Pulmonary artery endothelial cell (primary cell): ENCODE measurements around the gene GNPDA1. TPM values are rescaled to one million over a fixed set of nuclear protein-coding genes. Genes with fewer than 3 reads are reported as not detected.
"Not testable (repeated sequence)": the region's sequence is repeated elsewhere in the genome, so short reads cannot be mapped to it uniquely, and the experiment has no call there.

Experiments
- DNase-seq: peaks from one replicate; pipeline ENCODE4 v3.0.0-alpha.2; 2011; ENCODE audit warnings: low read depth, low spot score
- total RNA-seq: library from RNA; depleted of rRNA; stranded (reverse); fragments of >200 nt; gene quantifications from 2 replicates; pipeline ENCODE4 v1.2.3, GENCODE V29; 2014

The GNPDA1 gene
- 46.5 and 63.8 TPM in 2 replicates for total RNA-seq

DNA sequence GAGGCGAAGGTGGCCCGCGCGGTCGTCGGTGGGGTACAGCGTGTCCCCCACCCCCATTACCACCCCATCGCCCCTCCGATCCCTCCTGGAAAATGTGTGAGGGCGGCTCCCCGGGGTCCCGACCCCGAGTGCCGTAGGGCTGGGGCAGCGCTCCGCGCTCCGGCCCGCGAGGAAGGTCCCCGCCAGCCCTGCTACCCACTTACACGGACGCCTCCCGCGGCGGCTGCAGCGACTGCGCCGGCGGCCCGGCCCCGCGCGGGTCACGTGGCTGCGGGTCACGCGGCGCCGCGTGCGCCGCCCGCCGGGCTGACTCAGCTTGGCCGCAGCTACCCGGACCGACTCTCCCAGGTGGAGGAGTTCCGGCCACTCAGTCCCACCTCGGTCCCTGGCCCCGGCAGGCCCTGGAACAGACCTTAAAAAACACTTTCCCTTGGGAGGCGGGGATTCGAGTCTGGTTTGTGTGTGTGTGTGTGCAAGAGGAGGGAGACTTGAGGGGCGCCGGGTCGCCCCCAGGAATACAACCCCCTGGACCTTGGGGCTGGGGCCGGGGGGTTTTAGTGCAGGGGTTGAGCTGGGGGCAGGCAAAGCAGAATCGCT is at the start of gene GNPDA1:
Gene GNPDA1 (minus strand): TSS at position 236 of the 597 bp plus-strand sequence. CDS start 992 bp downstream, outside the sequence.
- DNase-seq, result no peak

DNA sequence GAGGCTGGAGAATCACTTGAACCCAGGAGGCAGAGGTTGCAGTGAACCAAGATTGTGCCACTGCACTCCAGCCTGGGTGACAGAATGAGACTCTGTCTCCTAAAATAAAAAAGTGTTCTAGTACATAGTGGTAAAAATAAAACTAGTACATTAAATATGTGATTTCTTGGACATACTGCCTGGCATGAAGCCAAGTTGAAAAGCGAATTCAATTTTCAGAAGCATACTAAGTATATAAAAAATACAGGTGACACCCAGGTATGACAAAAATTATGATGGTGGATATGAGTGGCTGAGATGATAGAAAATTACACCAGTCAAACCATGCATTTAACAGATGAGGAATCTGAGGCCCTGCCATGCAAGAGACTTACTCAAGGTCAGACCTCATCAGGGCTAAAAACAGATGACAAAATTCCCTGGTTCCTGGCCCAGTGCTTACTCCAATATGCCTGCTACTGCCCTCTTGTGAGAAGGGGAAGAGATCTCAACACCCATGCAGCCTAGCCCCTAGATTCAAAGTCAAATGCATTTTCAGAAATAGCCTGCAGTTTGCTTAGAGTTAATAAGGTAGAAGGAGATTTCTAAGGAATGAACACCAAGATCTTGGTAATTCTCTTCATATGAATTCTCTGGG is 46.6 kb upstream of the GNPDA1 start:
- DNase-seq, result no peak

- no peak for DNase-seq
Observed at GRCh38 chr5:142057697-142058056, 44.9 kb upstream of the GNPDA1 start.

- no peak for DNase-seq
Observed at GRCh38 chr5:142056816-142057696, 44.2 kb upstream of the GNPDA1 start.

GRCh38 chr5:142055301-142055700 is 42.5 kb upstream of the GNPDA1 start:
- no peak for DNase-seq

DNA sequence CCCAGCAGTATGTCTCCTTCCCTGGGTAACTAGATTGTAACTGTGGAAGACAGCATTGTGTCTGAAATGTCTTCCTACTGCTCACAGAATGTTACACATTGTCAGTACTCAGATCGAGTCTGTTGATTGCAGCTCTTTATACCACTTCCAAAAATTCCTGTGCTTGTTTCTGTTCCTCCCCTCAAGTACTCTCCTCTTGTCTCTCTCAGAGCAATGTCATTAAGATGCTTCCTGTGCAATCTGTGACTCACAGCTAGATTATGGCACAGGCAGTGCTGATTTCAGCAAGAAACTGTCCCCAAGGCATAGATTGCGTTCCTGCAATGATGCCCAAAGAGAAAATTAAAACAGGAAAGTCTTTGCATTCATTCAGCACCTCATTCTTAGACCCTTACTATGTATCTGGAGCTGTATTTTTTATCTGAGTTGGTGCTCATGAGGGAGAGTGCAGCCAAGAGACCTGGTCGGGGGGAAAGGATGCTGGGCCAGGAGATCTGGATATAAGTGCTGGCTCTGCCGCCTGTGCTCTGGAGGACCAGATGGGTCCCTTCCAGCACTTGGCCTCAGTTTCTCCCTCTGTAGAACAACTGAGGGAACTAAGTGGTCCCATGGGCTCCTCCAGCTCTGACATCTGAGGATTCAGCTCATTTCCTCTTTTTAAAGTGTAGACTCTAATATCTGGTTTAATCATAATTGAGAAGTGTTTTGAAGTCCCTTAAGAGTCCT is 40.8 kb upstream of the GNPDA1 start:
- DNase-seq, result no peak

DNA sequence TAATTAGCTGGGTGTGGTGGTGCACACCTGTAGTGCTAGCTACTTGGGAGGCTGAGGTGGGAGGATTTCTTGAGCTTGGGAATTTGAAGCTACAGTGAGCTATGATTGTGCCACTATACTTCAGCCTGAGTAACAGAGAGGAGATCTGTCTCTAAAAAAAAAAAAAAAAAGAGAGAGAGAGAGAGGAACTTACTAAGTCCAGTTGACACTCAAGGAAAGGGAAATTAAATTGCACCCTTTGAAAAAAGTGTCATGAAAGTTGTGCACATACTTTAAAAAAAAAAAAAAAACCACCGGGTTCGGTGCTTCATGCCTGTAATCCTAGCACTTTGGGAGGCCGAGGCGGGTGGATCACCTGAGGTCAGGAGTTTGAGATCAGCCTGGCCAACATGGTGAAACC is 39.2 kb upstream of the GNPDA1 start:
- not testable (repeated sequence) for DNase-seq

GRCh38 chr5:142048272-142048671 is 35.4 kb upstream of the GNPDA1 start:
- DNase-seq, result no peak

DNA sequence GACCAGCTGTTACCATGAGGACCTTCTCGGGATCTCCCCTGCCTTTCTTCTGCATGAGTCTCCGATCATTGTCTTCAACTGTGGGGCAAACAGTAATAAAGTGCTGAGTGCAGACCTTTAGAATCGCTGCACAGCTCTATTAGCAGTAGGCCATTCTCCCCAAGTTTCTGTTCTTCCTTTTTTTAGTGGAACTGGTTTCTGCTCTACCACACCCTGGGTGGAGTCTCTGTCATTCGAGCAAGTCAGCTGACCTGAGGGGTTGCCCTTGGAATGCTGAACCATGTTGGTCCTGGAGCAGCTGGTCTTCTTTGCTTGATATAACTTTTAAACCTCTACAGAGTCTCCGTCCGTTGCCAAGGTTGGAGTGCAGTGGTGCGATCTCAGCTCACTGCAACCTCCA is 33.4 kb upstream of the GNPDA1 start:
- no peak for DNase-seq

DNA sequence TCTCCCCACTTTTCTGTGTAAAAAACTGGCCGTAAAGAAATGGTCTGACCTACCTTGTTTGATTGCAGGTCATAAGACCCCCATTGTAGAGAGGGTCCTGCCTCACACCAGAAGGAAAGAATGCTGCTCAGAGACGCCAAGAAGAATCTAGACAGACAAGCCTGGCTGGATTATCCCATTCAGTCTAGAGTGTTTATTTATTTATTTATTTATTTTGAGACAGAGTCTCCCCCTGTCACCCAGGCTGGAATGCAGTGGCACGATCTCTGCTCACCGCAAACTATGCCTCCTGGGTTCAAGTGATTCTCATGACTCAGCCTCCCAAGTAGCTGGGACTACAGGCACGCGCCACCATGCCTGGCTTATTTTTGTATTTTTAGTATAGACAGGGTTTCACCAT is 28.1 kb upstream of the GNPDA1 start:
- not testable (repeated sequence) for DNase-seq

GRCh38 chr5:142040285-142040684 is 27.5 kb upstream of the GNPDA1 start:
- no peak for DNase-seq

GRCh38 chr5:142038735-142039134 is 25.9 kb upstream of the GNPDA1 start:
- no peak for DNase-seq

DNA sequence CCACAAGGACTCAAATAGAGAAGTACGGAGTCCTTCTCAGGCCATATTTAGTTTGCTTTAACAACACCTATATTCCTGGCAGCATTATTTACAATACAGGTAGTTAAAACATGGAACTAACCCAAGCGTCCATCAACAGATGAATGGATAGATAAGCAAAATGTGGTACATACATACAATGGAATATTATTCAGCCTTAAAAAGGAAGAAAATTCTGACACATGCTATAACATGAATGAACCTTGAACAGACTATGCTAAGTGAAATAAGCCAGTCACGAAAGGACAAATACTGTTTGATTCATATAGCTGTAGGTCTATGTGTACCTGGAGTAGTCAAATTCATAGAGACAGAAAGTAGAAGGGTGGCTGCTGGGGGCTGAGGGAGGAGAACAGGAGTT is 24.8 kb upstream of the GNPDA1 start:
- DNase-seq, result not testable (repeated sequence)

DNA sequence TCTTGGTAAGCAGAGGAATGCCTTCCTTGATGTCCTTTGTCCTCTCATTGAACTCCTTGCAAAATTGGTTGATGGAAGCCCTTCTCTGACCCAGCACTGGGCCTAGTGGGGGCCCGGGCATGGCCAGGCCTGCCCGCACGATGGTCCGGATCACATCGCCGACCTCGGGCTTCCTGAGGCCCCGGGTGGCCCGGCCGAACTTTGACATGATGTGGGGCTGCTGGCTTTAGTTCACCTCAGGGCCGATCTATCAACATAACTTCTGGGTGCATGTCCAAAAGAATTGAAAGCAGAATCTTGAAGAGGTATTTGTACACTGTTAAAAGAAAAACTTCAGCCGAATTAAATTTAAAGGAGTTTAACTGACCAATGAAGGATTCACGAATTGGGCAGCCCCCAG is 24.1 kb upstream of the GNPDA1 start:
- no peak for DNase-seq

- no peak for DNase-seq
Observed at GRCh38 chr5:142034994-142035393, 22.2 kb upstream of the GNPDA1 start.

GRCh38 chr5:142033632-142034567 is 21.1 kb upstream of the GNPDA1 start:
- DNase-seq, result not testable (repeated sequence)

DNA sequence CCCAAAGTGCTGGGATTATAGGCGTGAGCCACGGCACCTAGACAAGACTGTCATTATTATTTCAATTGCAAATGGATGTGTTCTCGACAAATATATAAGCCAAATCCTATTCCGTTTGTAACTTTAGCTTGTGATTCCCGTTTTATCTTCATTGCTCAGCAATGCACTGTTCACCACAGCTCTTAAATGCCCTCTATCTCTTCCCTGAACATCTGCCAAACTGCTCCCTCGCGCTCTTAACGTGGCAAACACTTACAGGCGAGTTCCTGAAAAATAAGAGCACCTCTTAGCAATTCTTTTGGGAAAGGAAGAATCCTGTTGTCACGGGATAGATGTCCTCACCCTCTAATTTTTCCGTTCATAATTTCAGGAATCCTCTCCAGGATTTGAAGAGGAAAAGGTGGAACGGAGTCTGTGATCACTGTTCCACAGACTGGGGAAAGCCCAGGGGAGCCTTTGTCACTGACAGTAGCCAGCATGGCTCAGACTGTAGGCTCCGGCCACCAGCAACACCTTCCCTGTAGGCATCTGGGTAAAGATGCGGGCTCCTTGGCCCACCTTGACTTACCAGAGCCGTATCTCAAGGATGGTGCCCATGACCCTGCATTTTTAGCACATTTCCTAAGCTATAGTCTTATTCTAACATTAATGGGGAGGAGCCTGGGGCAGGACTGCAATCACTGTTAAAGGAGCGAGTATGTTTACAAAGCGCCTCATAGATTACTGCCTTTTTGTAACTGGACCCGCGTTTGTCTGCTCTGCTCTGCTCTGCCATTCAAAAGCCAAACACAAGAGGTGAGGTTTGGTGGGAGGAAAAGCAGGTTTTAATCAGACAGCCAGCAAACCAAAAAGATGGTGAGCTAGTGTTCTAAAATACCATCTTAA is 20.2 kb upstream of the GNPDA1 start:
- no peak for DNase-seq

DNA sequence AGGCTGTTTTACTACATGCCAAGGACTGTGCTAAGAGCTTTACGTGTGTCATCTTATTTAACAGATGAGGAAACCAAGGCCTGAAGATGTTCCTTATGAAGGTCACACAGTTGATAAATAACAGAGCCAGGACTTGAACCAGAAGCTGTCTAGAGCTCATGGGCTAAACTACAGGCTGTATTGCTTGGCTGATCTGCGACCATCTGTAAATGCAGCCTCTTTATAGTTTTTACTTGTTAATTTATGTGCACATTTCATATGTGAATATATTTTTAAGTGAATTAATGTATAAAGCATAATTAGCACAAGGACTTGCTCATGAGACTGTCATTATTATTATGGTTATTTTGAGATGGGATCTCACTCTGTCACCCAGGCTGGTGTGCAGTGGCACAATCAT is 19.3 kb upstream of the GNPDA1 start:
- DNase-seq, result no peak

DNA sequence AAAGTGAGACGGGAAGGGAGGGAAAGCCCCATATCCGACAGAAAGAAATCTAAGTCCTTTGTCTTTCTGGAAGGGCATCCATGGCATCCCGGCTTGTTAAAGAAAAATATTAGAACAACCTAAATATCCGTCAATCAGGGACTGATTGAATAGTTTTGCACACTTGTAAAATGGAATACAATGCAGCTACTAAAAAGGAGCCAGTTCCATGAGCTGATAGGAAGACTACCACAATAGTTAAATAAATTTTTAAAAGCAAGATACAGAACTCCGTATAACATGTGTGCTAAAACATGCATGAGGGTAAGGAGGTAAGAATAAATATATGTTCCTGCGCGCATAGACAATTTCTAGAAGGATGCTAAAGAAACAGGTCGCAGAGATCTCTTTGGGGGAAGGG is 12.8 kb upstream of the GNPDA1 start:
- no peak for DNase-seq
